DND-41 (cell line): Measurements from ENCODE around the gene LTN1.

ENCODE experiments used
- ATAC-seq: fragments of 200-7000 bp; cut with Tn5 transposase; 3 replicates; pipeline ENCODE4 v1.9.1; 2021; ENCODE audit warnings: low read depth; ENCODE audit not compliant: insufficient read depth
- DNase-seq: peaks from one replicate; pipeline ENCODE4 v3.0.0-alpha.2; 2020
- H2AFZ ChIP-seq: 2 replicates; pipeline ENCODE4 v1.6.0; 2012; ENCODE audit warnings: low read depth, low read length
- H3K27ac ChIP-seq: 2 replicates; pipeline ENCODE4 v1.5.1; 2012; ENCODE audit warnings: low read length, inconsistent platforms
- H3K27me3 ChIP-seq: fragments of 200-600 bp; sonication (generic); 2 replicates; pipeline ENCODE4 v1.6.0; 2012; ENCODE audit warnings: low read length, mild to moderate bottlenecking, inconsistent platforms; ENCODE audit not compliant: insufficient read depth, poor library complexity
- H3K36me3 ChIP-seq: 2 replicates; pipeline ENCODE4 v1.5.1; 2012; ENCODE audit warnings: low read length, inconsistent platforms; ENCODE audit not compliant: insufficient read depth
- H3K4me1 ChIP-seq: 2 replicates; pipeline ENCODE4 v1.5.1; 2012; ENCODE audit warnings: mild to moderate bottlenecking, low read length; ENCODE audit not compliant: insufficient read depth
- H3K4me2 ChIP-seq: 2 replicates; pipeline ENCODE4 v1.6.0; 2012; ENCODE audit warnings: mild to moderate bottlenecking, moderate library complexity, low read length, inconsistent platforms; ENCODE audit not compliant: insufficient read depth
- H3K4me3 ChIP-seq, 2 experiments: fragments of 200-600 bp in 1 of 2; shearing (Covaris generic) in 1 of 2; 2 replicates each; pipeline ENCODE4 v1.5.1; 2012 to 2016; ENCODE audit warnings: inconsistent platforms in 2 of 2, low read length in 2 of 2, mild to moderate bottlenecking in 2 of 2, low read depth in 1 of 2, moderate library complexity in 1 of 2
- H3K79me2 ChIP-seq: 2 replicates; pipeline ENCODE4 v1.6.0; 2012; ENCODE audit warnings: low read length, inconsistent platforms; ENCODE audit not compliant: insufficient read depth
- H3K9ac ChIP-seq: 2 replicates; pipeline ENCODE4 v1.6.0; 2012; ENCODE audit warnings: low read depth, mild to moderate bottlenecking, inconsistent platforms, low read length, moderate library complexity
- H3K9me3 ChIP-seq: 2 replicates; pipeline ENCODE4 v1.5.1; 2012; ENCODE audit warnings: low read length, moderate library complexity, mild to moderate bottlenecking, inconsistent platforms; ENCODE audit not compliant: insufficient read depth, severe bottlenecking
- H4K20me1 ChIP-seq: 2 replicates; pipeline ENCODE4 v1.6.0; 2012; ENCODE audit warnings: low read length; ENCODE audit not compliant: insufficient read depth
- EZH2 ChIP-seq: IDR thresholded peaks from 3 replicates; pipeline ENCODE4 v1.6.1; 2012; ENCODE audit warnings: borderline replicate concordance, low read depth, mild to moderate bottlenecking, moderate library complexity, low read length, inconsistent platforms; ENCODE audit not compliant: severe bottlenecking
- TF ChIP-seq, protein P1 (sequence below): IDR thresholded peaks from 2 replicates; pipeline ENCODE4 v1.5.1; 2012; ENCODE audit warnings: borderline replicate concordance, low read length, moderate library complexity, mild to moderate bottlenecking; ENCODE audit not compliant: poor library complexity, severe bottlenecking; ENCODE audit errors: extremely low read depth

Gene LTN1

DNA sequence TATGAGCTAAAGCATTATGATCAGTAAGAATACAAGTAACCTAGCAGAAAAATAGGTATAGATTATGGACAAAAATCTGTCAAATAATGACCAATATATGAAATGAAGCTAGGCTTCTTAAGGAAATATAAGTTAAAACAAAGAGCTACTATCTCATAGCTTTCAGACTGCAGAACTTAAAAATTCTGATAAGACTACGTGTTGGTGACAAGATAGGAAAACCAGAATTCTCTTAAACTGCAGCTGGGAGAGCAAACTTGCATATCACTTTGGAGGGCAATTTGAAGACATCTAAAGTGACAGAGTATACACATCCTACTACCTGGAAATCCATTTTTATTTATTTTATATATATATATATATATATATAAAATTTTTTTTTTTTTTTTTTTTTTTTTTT lies 65.5 kb downstream of the LTN1 start:
- Histone ChIP-seq H3K27me3 (no peaks in the 10 kb centered on the region), H3K79me2 (no peaks in the 10 kb centered on the region), H3K27ac (no peak overlapping the region), H3K4me2 (no peak overlapping the region), H3K9me3 (no peaks in the 10 kb centered on the region), H2AFZ (no peak overlapping the region), H3K4me3 (no peak overlapping the region), H4K20me1 (no peaks in the 10 kb centered on the region), H3K4me1 (no peaks in the 10 kb centered on the region), H3K36me3 (peaks cover 23% of the 10 kb centered on the region; the same call in 1 of the 2 replicates), H3K9ac (no peak overlapping the region)
- TF ChIP-seq EZH2 = no peak
- no peak for DNase-seq
- no peak for ATAC-seq

DNA sequence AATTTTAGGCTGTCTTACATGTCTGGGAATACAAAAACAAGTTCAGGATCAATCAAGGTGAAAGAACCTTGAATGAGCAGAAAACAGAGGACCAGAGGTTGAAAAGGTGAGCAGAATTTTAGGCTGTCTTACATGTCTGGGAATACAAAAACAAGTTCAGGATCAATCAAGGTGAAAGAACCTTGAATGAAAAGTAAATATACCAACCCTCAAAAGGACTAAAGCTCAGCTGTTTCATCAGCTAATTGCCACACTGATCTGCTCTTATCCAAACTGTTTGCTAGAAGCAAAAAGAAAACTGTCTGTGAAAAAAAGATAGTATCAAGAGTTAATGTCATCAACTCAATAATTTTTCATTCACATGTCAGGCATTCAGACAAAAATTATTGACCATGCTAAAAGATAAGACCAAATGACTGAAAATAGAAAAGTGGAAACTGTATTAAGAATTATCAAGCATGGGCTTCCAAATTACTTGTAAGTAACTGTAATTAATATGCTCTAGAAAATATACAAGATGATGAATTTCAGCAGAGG lies 69.2 kb downstream of the LTN1 start:
- Histone ChIP-seq H3K4me1 (no peaks in the 10 kb centered on the region), H2AFZ (no peak overlapping the region), H3K36me3 (peaks cover 9% of the 10 kb centered on the region; the same call in 1 of the 2 replicates), H4K20me1 (no peaks in the 10 kb centered on the region), H3K9ac (no peak overlapping the region), H3K27me3 (no peaks in the 10 kb centered on the region), H3K4me2 (no peak overlapping the region), H3K9me3 (no peaks in the 10 kb centered on the region), H3K79me2 (no peaks in the 10 kb centered on the region), H3K4me3 (no peak overlapping the region), H3K27ac (no peak overlapping the region)
- DNase-seq = no peak
- ATAC-seq = no peak
- TF ChIP-seq EZH2 = no peak
- TF ChIP-seq, protein P1, sequence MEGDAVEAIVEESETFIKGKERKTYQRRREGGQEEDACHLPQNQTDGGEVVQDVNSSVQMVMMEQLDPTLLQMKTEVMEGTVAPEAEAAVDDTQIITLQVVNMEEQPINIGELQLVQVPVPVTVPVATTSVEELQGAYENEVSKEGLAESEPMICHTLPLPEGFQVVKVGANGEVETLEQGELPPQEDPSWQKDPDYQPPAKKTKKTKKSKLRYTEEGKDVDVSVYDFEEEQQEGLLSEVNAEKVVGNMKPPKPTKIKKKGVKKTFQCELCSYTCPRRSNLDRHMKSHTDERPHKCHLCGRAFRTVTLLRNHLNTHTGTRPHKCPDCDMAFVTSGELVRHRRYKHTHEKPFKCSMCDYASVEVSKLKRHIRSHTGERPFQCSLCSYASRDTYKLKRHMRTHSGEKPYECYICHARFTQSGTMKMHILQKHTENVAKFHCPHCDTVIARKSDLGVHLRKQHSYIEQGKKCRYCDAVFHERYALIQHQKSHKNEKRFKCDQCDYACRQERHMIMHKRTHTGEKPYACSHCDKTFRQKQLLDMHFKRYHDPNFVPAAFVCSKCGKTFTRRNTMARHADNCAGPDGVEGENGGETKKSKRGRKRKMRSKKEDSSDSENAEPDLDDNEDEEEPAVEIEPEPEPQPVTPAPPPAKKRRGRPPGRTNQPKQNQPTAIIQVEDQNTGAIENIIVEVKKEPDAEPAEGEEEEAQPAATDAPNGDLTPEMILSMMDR = no peak

DNA sequence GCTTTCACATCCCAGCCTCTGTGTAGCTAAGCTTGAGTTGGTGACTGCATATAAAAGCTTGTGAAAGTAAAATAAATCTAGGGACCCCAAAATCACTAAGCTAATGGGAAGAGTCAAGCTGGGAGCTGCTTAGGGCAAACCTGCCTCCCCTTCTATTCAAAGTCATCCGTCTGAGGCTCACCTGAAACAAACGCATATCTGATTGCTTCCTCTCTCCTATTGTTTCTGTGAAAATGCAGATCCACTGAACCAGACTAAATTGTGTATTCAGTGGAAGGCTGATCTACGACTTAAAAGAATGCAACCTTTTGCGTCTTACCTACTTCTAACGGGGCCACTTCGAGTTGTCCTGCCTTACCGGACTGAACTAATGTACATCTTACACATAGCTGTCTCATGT lies 70.3 kb downstream of the LTN1 start:
- H3K4me3 ChIP-seq = no peak overlapping the region
- H3K36me3 ChIP-seq = 0 out of 2 replicates have a peak, but pooled peaks cover 3% of the 10 kb centered on the region
- no peaks in the 10 kb centered on the region for H3K79me2 ChIP-seq
- TF ChIP-seq EZH2 = no peak
- TF ChIP-seq, protein P1 = no peak
- ATAC-seq (no peak), DNase-seq (no peak)
- no peaks in the 10 kb centered on the region for H3K4me1 ChIP-seq
- no peaks in the 10 kb centered on the region for H3K9me3 ChIP-seq
- no peak overlapping the region for H3K4me2 ChIP-seq
- H2AFZ ChIP-seq = no peak overlapping the region
- H3K27me3 ChIP-seq = no peaks in the 10 kb centered on the region
- H4K20me1 ChIP-seq = no peaks in the 10 kb centered on the region
- no peak overlapping the region for H3K27ac ChIP-seq
- H3K9ac ChIP-seq = no peak overlapping the region

DNA sequence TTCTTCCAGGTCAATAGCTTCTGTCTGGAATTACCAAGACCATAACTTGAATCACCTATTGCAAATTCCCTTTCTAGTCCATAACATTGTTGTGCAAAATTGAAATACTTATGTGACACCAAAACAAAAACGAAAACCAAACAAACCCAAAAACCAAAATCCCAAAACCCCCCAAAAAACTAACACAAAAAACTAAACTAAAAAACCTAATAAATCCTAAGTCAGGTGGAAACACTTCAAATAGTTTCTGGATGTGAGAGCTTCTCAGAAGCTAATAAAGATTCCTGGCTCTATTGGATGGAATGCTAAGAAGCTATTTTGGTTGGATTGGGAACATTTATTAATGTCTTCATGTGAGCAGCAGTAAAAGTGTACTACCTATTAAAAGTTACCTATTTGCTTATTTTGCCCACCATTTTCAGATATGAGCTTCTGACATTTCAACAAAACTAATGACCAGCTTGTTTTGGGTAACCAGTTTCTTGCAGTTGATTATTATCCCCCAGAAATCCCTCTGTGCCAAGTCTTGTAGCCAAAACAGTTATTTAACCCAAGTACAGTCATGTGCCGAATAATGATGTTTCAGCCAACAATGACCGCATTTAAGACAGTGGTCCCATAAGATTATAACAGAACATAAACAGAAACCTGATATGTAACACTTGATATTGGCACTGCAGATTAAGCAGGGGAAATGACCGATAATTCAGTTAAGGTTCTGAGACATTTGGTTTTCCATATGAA lies 76.4 kb downstream of the LTN1 start:
- Histone ChIP-seq H3K79me2 (no peaks in the 10 kb centered on the region), H3K4me2 (no peak overlapping the region), H3K27ac (no peak overlapping the region), H3K9me3 (no peaks in the 10 kb centered on the region), H3K4me3 (no peak overlapping the region), H3K36me3 (no peaks in the 10 kb centered on the region), H2AFZ (no peak overlapping the region), H3K9ac (no peak overlapping the region), H4K20me1 (no peaks in the 10 kb centered on the region), H3K4me1 (no peaks in the 10 kb centered on the region), H3K27me3 (no peaks in the 10 kb centered on the region)
- DNase-seq = no peak
- TF ChIP-seq, protein P1 = no peak
- no peak for TF ChIP-seq EZH2
- no peak for ATAC-seq
